Adrenal gland (tissue), 12 donors: ENCODE measurements around the gene RSU1. TPM values are rescaled to one million over a fixed set of nuclear protein-coding genes. Genes with fewer than 3 reads are reported as not detected.

ENCODE experiments used
- DNase-seq, 7 donors: peaks; one replicate each; pipeline ENCODE4 v3.0.0-alpha.2; 2019 to 2020
- H3K27ac ChIP-seq, 5 donors: fragments of 200-600 bp; sonication (generic) in 4 of 5; 1 replicate in 3 of 5; 2 replicates in 2 of 5; pipeline versions ENCODE4 v1.5.1 to v1.8.0; 2016 to 2020; ENCODE audit warnings: mild to moderate bottlenecking in 1 of 5
- H3K27me3 ChIP-seq: fragments of 200-600 bp; 2 replicates; pipeline ENCODE4 v1.8.0; 2021
- H3K36me3 ChIP-seq, 2 donors: fragments of 200-600 bp; replicated peaks in 1 of 2; 1 replicate in 1 of 2; 2 replicates in 1 of 2; pipeline versions ENCODE4 v1.5.1 to v1.8.0; 2018 to 2022
- H3K4me1 ChIP-seq, 2 donors: fragments of 200-600 bp; replicated peaks in 1 of 2; 1 replicate in 1 of 2; 2 replicates in 1 of 2; pipeline versions ENCODE4 v1.5.1 to v1.8.0; 2018 to 2021
- H3K4me3 ChIP-seq, 4 donors: fragments of 200-600 bp; sonication (generic) in 3 of 4; one replicate each; pipeline ENCODE4 v1.5.1; 2016 to 2018
- H3K9me3 ChIP-seq, 3 donors: fragments of 200-600 bp; sonication (generic) in 1 of 3; replicated peaks in 1 of 3; 1 replicate in 2 of 3; 2 replicates in 1 of 3; pipeline versions ENCODE4 v1.5.1 to v1.8.0; 2016 to 2021
- CTCF ChIP-seq, 6 experiments: fragments of 450-650 bp in 4 of 6; fragments of 200-600 bp in 2 of 6; sonication (generic) in 1 of 6; IDR thresholded peaks; 1 replicate in 5 of 6; 2 replicates in 1 of 6; pipeline versions ENCODE4 v1.5.1 to v1.8.0; 2016 to 2021; ENCODE audit warnings: antibody characterized with exemption in 6 of 6, mild to moderate bottlenecking in 2 of 6, moderate library complexity in 1 of 6
- POLR2A ChIP-seq, 2 donors: fragments of 450-650 bp; IDR thresholded peaks; one replicate each; pipeline ENCODE4 v1.6.1; 2017; ENCODE audit warnings: antibody characterized with exemption in 2 of 2, mild to moderate bottlenecking in 2 of 2, moderate library complexity in 1 of 2
- WGBS, 4 donors: extraction: QIAGEN DNeasy Blood & Tissue Kit in 2 of 4; methylation state at CpG; one replicate each; pipeline versions ENCODE4 v1.1.5 to v1.1.7; 2013 to 2017; 5-methylcytosine and 5-hydroxymethylcytosine counted together
- intact Hi-C, 2 donors: fragments of 100-400 bp; cut with DNase I; formaldehyde crosslinking; loops; one replicate each; pipeline versions ENCODE4 v1.14.1 to v1.15.0; 2022 to 2023
- polyA plus RNA-seq, 3 donors: library from polyadenylated mRNA; stranded (reverse); fragments of 200-250 nt in 2 of 3; fragments of 350-450 nt in 1 of 3; fragmentation: Illumina TruSeq in 1 of 3; extraction: RNeasy Lipid Tissue Mini Kit (QIAGEN cat#74804) in 1 of 3; gene quantifications; one replicate each; pipeline ENCODE4 v1.2.3, GENCODE V29; 2013 to 2014
- total RNA-seq, 9 donors: library from RNA; depleted of rRNA in 4 of 9; stranded (reverse); fragments of >200 nt in 4 of 9; fragments of 120-200 nt in 1 of 9; fragmentation: NEBNext Ultra II Directional in 1 of 9; extraction: Animal tissue kit (Norgen Biotek cat#: 25700) in 1 of 9; gene quantifications; one replicate each; pipeline versions ENCODE4 v1.1.0 to v1.2.4, GENCODE V29; 2013 to 2023
- donor health status: healthy with polysubstance abuse.
- donor health status: Bipolar disorder and iron deficiency.
- donor health status: DM: yes; HTN: yes; CAD: no.
- donor health status: DM: no; HTN: no; CAD: no.
- donor health status: DM: no; HTN: no; CAD: no.
- donor health status: DM: yes; HTN: yes; CAD: no.

The RSU1 gene
- total and polyA plus RNA-seq, 12 donors: 15.6 to 96.8 (median 41.7) TPM

GRCh38 chr10:16640153-16640552, 177.1 kb downstream of the RSU1 start:
- no peaks in the 10 kb centered on the region for H3K4me1 ChIP-seq
- no peak overlapping the region for H3K27ac ChIP-seq
- no peaks in the 10 kb centered on the region for H3K36me3 ChIP-seq
- no peak for DNase-seq
- 79 to 88% (median 84%) methylated on average over 2 of the region's 2 CpGs for WGBS, 4 donors
- no peaks in the 10 kb centered on the region for H3K27me3 ChIP-seq
- no peak for TF ChIP-seq CTCF (IDR thresholded peaks at IDR 0.05)
- no peak for TF ChIP-seq POLR2A (IDR thresholded peaks at IDR 0.05)
- H3K9me3 ChIP-seq: no peaks in the 10 kb centered on the region
- no peak overlapping the region for H3K4me3 ChIP-seq
- intact Hi-C loops: no loop called here

- TF ChIP-seq POLR2A (IDR thresholded peaks at IDR 0.05) (no peak), CTCF (IDR thresholded peaks at IDR 0.05) (no peak)
- WGBS, 4 donors: 72 to 80% (median 76%) methylated on average over 4 of the region's 4 CpGs
- intact Hi-C loops: no loop called here
- no peaks in the 10 kb centered on the region for H3K4me1 ChIP-seq
- H3K9me3 ChIP-seq: no peaks in the 10 kb centered on the region
- H3K27ac ChIP-seq: no peak overlapping the region
- no peak overlapping the region for H3K4me3 ChIP-seq
- no peak for DNase-seq
- no peaks in the 10 kb centered on the region for H3K27me3 ChIP-seq
- H3K36me3 ChIP-seq: no peaks in the 10 kb centered on the region
Observed at GRCh38 chr10:16639471-16639870, 177.8 kb downstream of the RSU1 start.

- no peaks in the 10 kb centered on the region for H3K36me3 ChIP-seq
- no peak for DNase-seq
- H3K4me1 ChIP-seq: no peaks in the 10 kb centered on the region
- WGBS, 4 donors: 94 to 98% (median 95%) methylated on average over 5 of the region's 5 CpGs
- no peaks in the 10 kb centered on the region for H3K9me3 ChIP-seq
- no peak overlapping the region for H3K27ac ChIP-seq
- no peak for TF ChIP-seq CTCF (IDR thresholded peaks at IDR 0.05)
- no peak for TF ChIP-seq POLR2A (IDR thresholded peaks at IDR 0.05)
- no peaks in the 10 kb centered on the region for H3K27me3 ChIP-seq
- intact Hi-C loops: no loop called here
- H3K4me3 ChIP-seq: no peak overlapping the region
Observed at GRCh38 chr10:16632996-16633395, 184.2 kb downstream of the RSU1 start.

- Histone ChIP-seq H3K27ac (no peak overlapping the region), H3K4me1 (no peaks in the 10 kb centered on the region), H3K27me3 (no peaks in the 10 kb centered on the region), H3K36me3 (no peaks in the 10 kb centered on the region), H3K4me3 (no peak overlapping the region), H3K9me3 (no peaks in the 10 kb centered on the region)
- intact Hi-C loops: no loop called here
- TF ChIP-seq CTCF (IDR thresholded peaks at IDR 0.05) (no peak), POLR2A (IDR thresholded peaks at IDR 0.05) (no peak)
- WGBS, 4 donors: 87 to 93% (median 92%) methylated on average over 5 of the region's 5 CpGs
- no peak for DNase-seq
Observed at GRCh38 chr10:16626697-16627096, 190.5 kb downstream of the RSU1 start.
